Karpas-422 (cell line): Measurements from ENCODE around the gene VGLL4. TPM values are rescaled to one million over a fixed set of nuclear protein-coding genes. Genes with fewer than 3 reads are reported as not detected.

Experiments
- DNase-seq: peaks from one replicate; pipeline ENCODE4 v3.0.0-alpha.2; 2015
- H2AFZ ChIP-seq: fragments of 200-600 bp; sonication (generic); 2 replicates; pipeline ENCODE4 v1.6.1; 2014; ENCODE audit warnings: antibody characterized with exemption, low read length, mixed read lengths
- H3K27ac ChIP-seq: fragments of 200-600 bp; sonication (generic); 2 replicates; pipeline ENCODE4 v1.5.1; 2014; ENCODE audit warnings: mild to moderate bottlenecking, low read length, moderate library complexity
- H3K27me3 ChIP-seq: fragments of 200-600 bp; sonication (generic); 2 replicates; pipeline ENCODE4 v1.6.1; 2014; ENCODE audit warnings: low read length, mixed read lengths
- H3K36me3 ChIP-seq: fragments of 200-600 bp; sonication (generic); 2 replicates; pipeline ENCODE4 v1.6.1; 2014; ENCODE audit warnings: low read length, mixed read lengths; ENCODE audit not compliant: insufficient read depth
- H3K4me1 ChIP-seq: fragments of 200-600 bp; sonication (generic); 2 replicates; pipeline ENCODE4 v1.6.1; 2014; ENCODE audit warnings: mild to moderate bottlenecking, low read length, mixed read lengths
- H3K4me2 ChIP-seq: fragments of 200-600 bp; sonication (generic); 2 replicates; pipeline ENCODE4 v1.6.1; 2014; ENCODE audit warnings: low read length, low read depth, mild to moderate bottlenecking; ENCODE audit not compliant: poor library complexity, severe bottlenecking
- H3K4me3 ChIP-seq: fragments of 200-600 bp; sonication (generic); 2 replicates; pipeline ENCODE4 v1.5.1; 2014; ENCODE audit warnings: mild to moderate bottlenecking, antibody characterized with exemption, low read length, mixed read lengths
- H3K79me2 ChIP-seq: fragments of 200-600 bp; sonication (generic); 2 replicates; pipeline ENCODE4 v1.6.1; 2014; ENCODE audit warnings: mild to moderate bottlenecking, low read length, mixed read lengths
- H3K9ac ChIP-seq: fragments of 200-600 bp; sonication (generic); 2 replicates; pipeline ENCODE4 v1.6.0; 2014; ENCODE audit warnings: low read length
- H3K9me2 ChIP-seq: fragments of 200-600 bp; sonication (generic), shearing (Covaris generic); replicated peaks from 2 replicates; pipeline ENCODE4 v1.6.0; 2014; ENCODE audit warnings: mild to moderate bottlenecking, low read length, moderate library complexity; ENCODE audit not compliant: insufficient read depth
- H3K9me3 ChIP-seq: fragments of 300-700, 200-600 bp; sonication (generic); 2 replicates; pipeline ENCODE4 v1.6.1; 2014; ENCODE audit warnings: low read length, mixed read lengths
- H4K20me1 ChIP-seq: fragments of 200-600 bp; sonication (generic); 2 replicates; pipeline ENCODE4 v1.6.1; 2014; ENCODE audit warnings: mild to moderate bottlenecking, antibody characterized with exemption, low read length, low read depth; ENCODE audit not compliant: insufficient read depth
- total RNA-seq: library from RNA; depleted of rRNA; stranded (reverse); fragments of >200 nt; shearing (Covaris generic); gene quantifications from 2 replicates; pipeline ENCODE4 v1.2.3, GENCODE V29; 2014; ENCODE audit warnings: low replicate concordance

Gene VGLL4
- total RNA-seq, 1 experiment from 2014 or later: 152 TPM

- Histone ChIP-seq H3K9me2 (no peaks in the 10 kb centered on the region), H3K36me3 (no peaks in the 10 kb centered on the region), H2AFZ (no peak overlapping the region), H3K4me3 (no peak overlapping the region), H3K27ac (peak overlapping the region; percentile 19; the same call in 1 of the 2 replicates), H3K27me3 (no peaks in the 10 kb centered on the region), H3K4me1 (peaks cover 64% of the 10 kb centered on the region), H3K9me3 (no peaks in the 10 kb centered on the region), H3K9ac (no peak overlapping the region), H3K4me2 (no peak overlapping the region), H3K79me2 (peaks cover 100% of the 10 kb centered on the region), H4K20me1 (peaks cover 45% of the 10 kb centered on the region; the same call in 1 of the 2 replicates)
- DNase-seq: no peak
Measured at GRCh38 chr3:11612515-11613188, 31.1 kb downstream of the VGLL4 start.

DNA sequence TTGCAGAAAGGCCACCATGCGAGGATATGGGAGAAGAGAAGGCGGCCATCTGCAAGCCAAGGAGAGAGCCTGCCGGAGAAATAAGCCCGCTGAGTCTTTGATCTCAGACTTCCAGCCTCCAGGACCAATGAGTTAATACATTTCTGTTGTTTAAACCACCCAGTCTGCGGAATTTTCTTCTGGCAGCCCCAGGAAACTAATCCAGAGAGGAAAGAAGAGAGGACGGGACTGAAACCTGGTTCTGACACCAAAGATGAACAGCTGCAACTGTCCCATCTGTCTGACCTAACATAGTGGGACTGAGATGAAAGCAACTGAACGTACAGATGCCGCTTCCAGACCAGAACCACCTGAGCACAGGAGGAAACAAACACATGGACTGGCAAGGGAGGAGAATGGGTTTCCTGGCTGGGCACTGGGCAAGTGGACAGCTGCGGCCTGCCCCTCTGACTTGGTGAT, 32.3 kb downstream of the VGLL4 start:
- Histone ChIP-seq H3K9me2 (no peaks in the 10 kb centered on the region), H3K27me3 (no peaks in the 10 kb centered on the region), H3K9ac (no peak overlapping the region), H3K4me3 (no peak overlapping the region), H3K79me2 (peaks cover 100% of the 10 kb centered on the region), H2AFZ (no peak overlapping the region), H3K27ac (no peak overlapping the region), H3K36me3 (no peaks in the 10 kb centered on the region), H3K9me3 (no peaks in the 10 kb centered on the region), H3K4me2 (no peak overlapping the region), H4K20me1 (peaks cover 35% of the 10 kb centered on the region; the same call in 1 of the 2 replicates), H3K4me1 (peaks cover 69% of the 10 kb centered on the region)
- DNase-seq: no peak

DNA sequence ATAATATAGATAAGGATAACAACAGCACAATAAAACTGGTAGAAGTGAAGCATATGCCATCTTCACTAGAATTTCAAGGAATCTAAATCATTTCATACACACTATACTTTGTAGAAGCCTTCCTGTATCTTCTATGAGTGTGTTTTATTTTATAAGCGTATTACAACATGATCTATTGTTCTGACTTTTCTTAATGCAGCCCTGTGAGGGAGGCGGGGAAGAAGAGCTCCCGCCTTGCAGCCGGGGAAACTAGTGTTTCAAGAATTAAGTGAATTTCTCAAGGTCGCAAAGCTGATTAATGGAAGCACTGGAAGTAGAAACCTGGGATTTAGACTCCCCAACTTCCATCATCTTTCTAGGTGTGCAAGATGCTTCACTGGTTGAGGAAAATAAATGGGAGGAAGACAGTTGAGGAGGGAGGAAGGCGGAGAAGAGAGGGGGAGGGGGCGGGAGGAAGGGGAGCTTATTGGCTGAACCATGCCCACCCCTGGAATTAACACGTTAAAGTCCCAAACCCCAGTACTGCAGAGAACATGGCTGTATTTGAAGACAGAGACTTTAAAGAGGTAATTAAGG, 32.9 kb downstream of the VGLL4 start:
- H4K20me1 ChIP-seq: peaks cover 30% of the 10 kb centered on the region; the same call in 1 of the 2 replicates
- peaks cover 100% of the 10 kb centered on the region for H3K79me2 ChIP-seq
- H3K9me3 ChIP-seq: no peaks in the 10 kb centered on the region
- no peak overlapping the region for H3K4me2 ChIP-seq
- H3K4me3 ChIP-seq: no peak overlapping the region
- no peak overlapping the region for H2AFZ ChIP-seq
- peaks cover 75% of the 10 kb centered on the region for H3K4me1 ChIP-seq
- no peak overlapping the region for H3K27ac ChIP-seq
- no peaks in the 10 kb centered on the region for H3K9me2 ChIP-seq
- DNase-seq: no peak
- H3K9ac ChIP-seq: no peak overlapping the region
- no peaks in the 10 kb centered on the region for H3K36me3 ChIP-seq
- H3K27me3 ChIP-seq: no peaks in the 10 kb centered on the region

DNA sequence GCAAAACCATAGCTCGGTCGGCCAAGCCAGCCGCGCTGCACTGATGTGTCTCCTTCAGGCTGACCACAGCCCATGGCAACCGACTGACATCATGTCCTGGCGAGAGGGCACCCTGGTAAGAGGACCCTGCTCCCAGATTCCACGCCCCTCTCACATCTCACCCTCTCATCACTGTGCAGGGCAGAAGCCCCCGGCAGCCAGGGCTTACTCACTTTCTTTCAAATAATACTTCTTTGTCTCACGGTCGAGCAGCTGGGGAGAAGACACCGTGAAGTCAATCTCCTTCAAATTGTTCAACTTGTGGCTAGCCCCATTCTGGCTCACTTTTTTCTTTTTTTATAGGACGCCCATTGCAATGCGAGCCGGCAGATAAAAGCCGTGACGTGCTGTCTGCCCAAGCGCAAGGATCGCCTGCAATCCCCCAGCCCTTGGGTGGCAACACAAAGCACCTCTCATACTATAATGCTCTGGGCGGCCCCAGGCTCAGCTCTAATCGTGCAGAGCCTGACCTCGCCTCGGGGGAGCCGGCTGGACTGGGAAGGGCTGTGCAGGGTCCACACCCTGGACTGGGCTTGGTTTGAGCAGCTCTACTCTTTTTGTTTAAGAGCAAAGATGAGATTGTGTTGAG, 33.6 kb downstream of the VGLL4 start:
- Histone ChIP-seq H3K4me1 (peaks cover 81% of the 10 kb centered on the region), H3K4me2 (no peak overlapping the region), H3K27me3 (no peaks in the 10 kb centered on the region), H3K4me3 (no peak overlapping the region), H2AFZ (no peak overlapping the region), H3K27ac (no peak overlapping the region), H3K9ac (no peak overlapping the region), H3K9me2 (no peaks in the 10 kb centered on the region), H4K20me1 (peaks cover 28% of the 10 kb centered on the region; the same call in 1 of the 2 replicates), H3K79me2 (peaks cover 100% of the 10 kb centered on the region), H3K36me3 (no peaks in the 10 kb centered on the region), H3K9me3 (no peaks in the 10 kb centered on the region)
- no peak for DNase-seq

GRCh38 chr3:11609481-11609880, 34.2 kb downstream of the VGLL4 start:
- H2AFZ ChIP-seq: no peak overlapping the region
- H3K79me2 ChIP-seq: peaks cover 96% of the 10 kb centered on the region
- H3K4me1 ChIP-seq: peaks cover 85% of the 10 kb centered on the region
- H3K27me3 ChIP-seq: no peaks in the 10 kb centered on the region
- no peak overlapping the region for H3K9ac ChIP-seq
- peak overlapping the region; percentile 16; the same call in 1 of the 2 replicates for H3K27ac ChIP-seq
- no peak overlapping the region for H3K4me3 ChIP-seq
- H4K20me1 ChIP-seq: peaks cover 21% of the 10 kb centered on the region; the same call in 1 of the 2 replicates
- no peaks in the 10 kb centered on the region for H3K9me2 ChIP-seq
- H3K9me3 ChIP-seq: no peaks in the 10 kb centered on the region
- no peaks in the 10 kb centered on the region for H3K36me3 ChIP-seq
- DNase-seq: no peak
- no peak overlapping the region for H3K4me2 ChIP-seq

DNA sequence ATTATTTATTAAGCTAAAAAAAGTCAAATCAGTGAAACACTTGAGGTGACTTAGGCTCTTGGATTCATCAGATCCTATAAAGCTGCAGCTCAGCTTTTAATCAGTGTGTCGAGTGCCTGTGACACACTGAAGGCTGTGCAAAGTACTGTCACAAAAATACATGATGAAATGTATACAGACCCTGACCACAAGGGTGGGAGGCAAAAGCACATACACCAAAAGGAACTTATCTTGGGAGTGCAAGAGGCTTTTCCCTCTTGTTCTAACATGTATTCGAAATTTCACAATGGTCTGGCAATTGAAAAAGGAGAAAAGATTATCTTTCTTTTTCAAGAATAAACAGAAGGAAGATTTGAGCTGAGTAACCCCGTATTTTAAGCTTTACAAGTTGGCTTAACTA, 35.9 kb downstream of the VGLL4 start:
- H4K20me1 ChIP-seq: peaks cover 5% of the 10 kb centered on the region; the same call in 1 of the 2 replicates
- no peak for DNase-seq
- no peak overlapping the region for H3K4me2 ChIP-seq
- H3K4me3 ChIP-seq: no peak overlapping the region
- H2AFZ ChIP-seq: no peak overlapping the region
- peaks cover 96% of the 10 kb centered on the region for H3K79me2 ChIP-seq
- peak overlapping the region; percentile 72 for H3K27ac ChIP-seq
- no peaks in the 10 kb centered on the region for H3K36me3 ChIP-seq
- no peaks in the 10 kb centered on the region for H3K9me3 ChIP-seq
- no peaks in the 10 kb centered on the region for H3K27me3 ChIP-seq
- peaks cover 94% of the 10 kb centered on the region for H3K4me1 ChIP-seq
- no peaks in the 10 kb centered on the region for H3K9me2 ChIP-seq
- H3K9ac ChIP-seq: no peak overlapping the region

- Histone ChIP-seq H2AFZ (no peak overlapping the region), H4K20me1 (no peaks in the 10 kb centered on the region; the same call in 1 of the 2 replicates), H3K4me1 (peaks cover 94% of the 10 kb centered on the region), H3K4me2 (no peak overlapping the region), H3K79me2 (peaks cover 96% of the 10 kb centered on the region), H3K9me3 (no peaks in the 10 kb centered on the region), H3K9me2 (no peaks in the 10 kb centered on the region), H3K4me3 (no peak overlapping the region), H3K27me3 (no peaks in the 10 kb centered on the region), H3K27ac (peak overlapping the region; percentile 72; the same call in 1 of the 2 replicates), H3K36me3 (no peaks in the 10 kb centered on the region), H3K9ac (no peak overlapping the region)
- DNase-seq: no peak
Measured at GRCh38 chr3:11606865-11607440, 36.8 kb downstream of the VGLL4 start.
